ENCODE data around the gene SNTA1. TPM values are rescaled to one million over a fixed set of nuclear protein-coding genes. Genes with fewer than 3 reads are reported as not detected.

SNTA1 gene
- total and polyA plus RNA-seq, 9 of the 15 experiments (the other 6 are each of a cell fraction or from before 2014, with no cell fraction given) = 1.2 to 40.8 (median 20.3) TPM

- H3K27ac ChIP-seq (ENCODE audit: extremely low read depth, low read depth, low read length) = no peak overlapping the region
- no peak overlapping the region for H3K9ac ChIP-seq (ENCODE audit: insufficient read depth in 1 of 2, low read depth in 2 of 2, low read length in 2 of 2)
- no peak for DNase-seq (ENCODE audit: extremely low read depth in 1 of 4, low spot score in 3 of 4)
- CTCF ChIA-PET (ENCODE audit: low intra/inter-chr PET ratio) = no interaction called here
- intact Hi-C loops (cut with micrococcal nuclease) (no loop called here), in situ Hi-C loops (cut with MboI) (no loop called here)
- POLR2A ChIA-PET = interaction anchor here (1.4 kb wide), 1 partner anchor 200 kb away, joined by 3 read pairs; no protein-coding TSS in a partner anchor
- no peak overlapping the region for H3K4me2 ChIP-seq (ENCODE audit: insufficient read depth, low read length)
- FAIRE-seq = no peak
- no peak for ATAC-seq
- 35% methylated on average over 7 of the region's 7 CpGs for WGBS (ENCODE audit: insufficient coverage, low coverage, missing lambda C conversion rate)
- H3K4me1 ChIP-seq (replicated peaks in 1 of 2; ENCODE audit: control insufficient read depth in 2 of 2, insufficient read depth in 2 of 2, low read length in 2 of 2) = peaks cover 2 to 14% of the 10 kb centered on the region in 2 experiments
- BruUV-seq (replicated peaks) = no TSS peak
- no peaks in the 10 kb centered on the region for H3K9me3 ChIP-seq (replicated peaks; ENCODE audit: control insufficient read depth, insufficient read depth, low read depth, low read length)
- no peaks in the 10 kb centered on the region for H3K36me3 ChIP-seq (ENCODE audit: control insufficient read depth, insufficient read depth, low read length)
- 0 out of 2 replicates have a peak, but pooled peaks cover 7% of the 10 kb centered on the region for H4K20me1 ChIP-seq (replicated peaks; ENCODE audit: control insufficient read depth, insufficient read depth, low read length)
- H2AFZ ChIP-seq (ENCODE audit: low read depth, low read length) = no peak overlapping the region
- no peaks in the 10 kb centered on the region for H3K79me2 ChIP-seq (ENCODE audit: control insufficient read depth, insufficient read depth, low read length)
- H3K27me3 ChIP-seq (ENCODE audit: control insufficient read depth in 2 of 2, insufficient read depth in 2 of 2, low read length in 2 of 2) = peaks cover 7 to 16% of the 10 kb centered on the region in 2 experiments; a peak in 4 of 5 replicates
- no peaks in the 10 kb centered on the region for H3K9me1 ChIP-seq (ENCODE audit: control insufficient read depth, insufficient read depth, low read length)
- H3K4me3 ChIP-seq = no peak overlapping the region
- TF ChIP-seq ZBTB49 (CRISPR knock-in tag; IDR thresholded peaks at IDR 0.05; ENCODE audit: borderline replicate concordance) (no peak), ZNF707 (CRISPR knock-in tag; conservative IDR thresholded peaks at IDR 0.05) (no peak), UBTF (IDR thresholded peaks at IDR 0.05; ENCODE audit: borderline replicate concordance in 1 of 2, low read depth in 2 of 2, low read length in 2 of 2) (no peak), NFIC (IDR thresholded peaks at IDR 0.05) (no peak), POLR3G (IDR thresholded peaks at IDR 0.05; ENCODE audit: extremely low read depth, insufficient read length, insufficient replicate concordance) (no peak)
- TF ChIP-seq, protein P1, sequence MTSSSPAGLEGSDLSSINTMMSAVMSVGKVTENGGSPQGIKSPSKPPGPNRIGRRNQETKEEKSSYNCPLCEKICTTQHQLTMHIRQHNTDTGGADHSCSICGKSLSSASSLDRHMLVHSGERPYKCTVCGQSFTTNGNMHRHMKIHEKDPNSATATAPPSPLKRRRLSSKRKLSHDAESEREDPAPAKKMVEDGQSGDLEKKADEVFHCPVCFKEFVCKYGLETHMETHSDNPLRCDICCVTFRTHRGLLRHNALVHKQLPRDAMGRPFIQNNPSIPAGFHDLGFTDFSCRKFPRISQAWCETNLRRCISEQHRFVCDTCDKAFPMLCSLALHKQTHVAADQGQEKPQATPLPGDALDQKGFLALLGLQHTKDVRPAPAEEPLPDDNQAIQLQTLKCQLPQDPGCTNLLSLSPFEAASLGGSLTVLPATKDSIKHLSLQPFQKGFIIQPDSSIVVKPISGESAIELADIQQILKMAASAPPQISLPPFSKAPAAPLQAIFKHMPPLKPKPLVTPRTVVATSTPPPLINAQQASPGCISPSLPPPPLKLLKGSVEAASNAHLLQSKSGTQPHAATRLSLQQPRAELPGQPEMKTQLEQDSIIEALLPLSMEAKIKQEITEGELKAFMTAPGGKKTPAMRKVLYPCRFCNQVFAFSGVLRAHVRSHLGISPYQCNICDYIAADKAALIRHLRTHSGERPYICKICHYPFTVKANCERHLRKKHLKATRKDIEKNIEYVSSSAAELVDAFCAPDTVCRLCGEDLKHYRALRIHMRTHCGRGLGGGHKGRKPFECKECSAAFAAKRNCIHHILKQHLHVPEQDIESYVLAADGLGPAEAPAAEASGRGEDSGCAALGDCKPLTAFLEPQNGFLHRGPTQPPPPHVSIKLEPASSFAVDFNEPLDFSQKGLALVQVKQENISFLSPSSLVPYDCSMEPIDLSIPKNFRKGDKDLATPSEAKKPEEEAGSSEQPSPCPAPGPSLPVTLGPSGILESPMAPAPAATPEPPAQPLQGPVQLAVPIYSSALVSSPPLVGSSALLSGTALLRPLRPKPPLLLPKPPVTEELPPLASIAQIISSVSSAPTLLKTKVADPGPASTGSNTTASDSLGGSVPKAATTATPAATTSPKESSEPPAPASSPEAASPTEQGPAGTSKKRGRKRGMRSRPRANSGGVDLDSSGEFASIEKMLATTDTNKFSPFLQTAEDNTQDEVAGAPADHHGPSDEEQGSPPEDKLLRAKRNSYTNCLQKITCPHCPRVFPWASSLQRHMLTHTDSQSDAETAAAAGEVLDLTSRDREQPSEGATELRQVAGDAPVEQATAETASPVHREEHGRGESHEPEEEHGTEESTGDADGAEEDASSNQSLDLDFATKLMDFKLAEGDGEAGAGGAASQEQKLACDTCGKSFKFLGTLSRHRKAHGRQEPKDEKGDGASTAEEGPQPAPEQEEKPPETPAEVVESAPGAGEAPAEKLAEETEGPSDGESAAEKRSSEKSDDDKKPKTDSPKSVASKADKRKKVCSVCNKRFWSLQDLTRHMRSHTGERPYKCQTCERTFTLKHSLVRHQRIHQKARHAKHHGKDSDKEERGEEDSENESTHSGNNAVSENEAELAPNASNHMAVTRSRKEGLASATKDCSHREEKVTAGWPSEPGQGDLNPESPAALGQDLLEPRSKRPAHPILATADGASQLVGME (CRISPR knock-in tag; IDR thresholded peaks at IDR 0.05) = no peak
These were observed 29.4 kb upstream of the SNTA1 start for GRCh38 chr20:33472868-33473435.
